GM23248 (cell line): ENCODE data around the gene PTER. TPM values are rescaled to one million over a fixed set of nuclear protein-coding genes. Genes with fewer than 3 reads are reported as not detected.

ENCODE experiments used
- DNase-seq: peaks from one replicate; pipeline ENCODE4 v3.0.0-alpha.2; 2015
- H2AFZ ChIP-seq: fragments of 200-600 bp; sonication (generic); 2 replicates; pipeline ENCODE4 v1.6.1; 2016; ENCODE audit warnings: antibody characterized with exemption
- H3F3A ChIP-seq: fragments of 200-600 bp; sonication (generic); 2 replicates; pipeline ENCODE4 v1.6.1; 2016; ENCODE audit warnings: mild to moderate bottlenecking, antibody characterized with exemption, mixed run types; ENCODE audit not compliant: insufficient read depth
- H3K27ac ChIP-seq: fragments of 200-600 bp; sonication (generic); 2 replicates; pipeline ENCODE4 v1.5.1; 2016; ENCODE audit warnings: mild to moderate bottlenecking
- H3K27me3 ChIP-seq: fragments of 200-600 bp; sonication (generic); replicated peaks from 2 replicates; pipeline ENCODE4 v1.6.1; 2016; ENCODE audit warnings: mild to moderate bottlenecking; ENCODE audit not compliant: insufficient read depth
- H3K36me3 ChIP-seq: fragments of 200-600 bp; sonication (generic); 2 replicates; pipeline ENCODE4 v1.6.1; 2016; ENCODE audit warnings: low read depth, mild to moderate bottlenecking
- H3K4me1 ChIP-seq: fragments of 200-600 bp; sonication (generic); 2 replicates; pipeline ENCODE4 v1.6.1; 2016; ENCODE audit warnings: mild to moderate bottlenecking; ENCODE audit not compliant: insufficient read depth
- H3K4me2 ChIP-seq: fragments of 200-600 bp; sonication (generic); one replicate; pipeline ENCODE4 v1.6.1; 2016; ENCODE audit warnings: mild to moderate bottlenecking; ENCODE audit not compliant: unreplicated experiment
- H3K4me3 ChIP-seq: fragments of 200-600 bp; sonication (generic); 2 replicates; pipeline ENCODE4 v1.5.1; 2016; ENCODE audit warnings: mild to moderate bottlenecking
- H3K79me2 ChIP-seq: fragments of 200-600 bp; sonication (generic); 2 replicates; pipeline ENCODE4 v1.6.1; 2016; ENCODE audit warnings: mild to moderate bottlenecking; ENCODE audit not compliant: insufficient read depth
- H3K9ac ChIP-seq: fragments of 200-600 bp; sonication (generic); 2 replicates; pipeline ENCODE4 v1.6.1; 2016; ENCODE audit warnings: mild to moderate bottlenecking
- H3K9me2 ChIP-seq: fragments of 200-600 bp; sonication (generic); 2 replicates; pipeline ENCODE4 v1.6.1; 2016; ENCODE audit warnings: mixed run types, mild to moderate bottlenecking, moderate library complexity; ENCODE audit not compliant: insufficient read depth
- H3K9me3 ChIP-seq: fragments of 200-600 bp; sonication (generic); one replicate; pipeline ENCODE4 v1.6.1; 2017; ENCODE audit warnings: low read depth
- H4K20me1 ChIP-seq: fragments of 200-600 bp; sonication (generic); 2 replicates; pipeline ENCODE4 v1.6.0; 2016; ENCODE audit not compliant: insufficient read depth
- EZH2 ChIP-seq: fragments of 200-600 bp; sonication (generic); IDR thresholded peaks from 2 replicates; pipeline ENCODE4 v1.6.1; 2018; ENCODE audit warnings: antibody characterized with exemption, mild to moderate bottlenecking; ENCODE audit not compliant: insufficient read depth, poor library complexity, severe bottlenecking
- EZH2phosphoT487 ChIP-seq: fragments of 200-600 bp; sonication (generic); IDR thresholded peaks from 2 replicates; pipeline ENCODE4 v1.6.1; 2018; ENCODE audit warnings: antibody characterized with exemption, moderate library complexity, mild to moderate bottlenecking, low read depth; ENCODE audit not compliant: insufficient read depth
- WGBS, 2 experiments: methylation state at CpG; one replicate each; pipeline ENCODE4 v1.1.6; 2015 to 2017; ENCODE audit warnings: low lambda C conversion rate in 2 of 2, low coverage in 1 of 2; ENCODE audit errors: missing lambda C conversion rate in 2 of 2; 5-methylcytosine and 5-hydroxymethylcytosine counted together
- in situ Hi-C: fragments of 300-500 bp; cut with MboI; formaldehyde crosslinking; loops from 2 replicates; pipeline ENCODE4 v1.15.0; 2020
- polyA plus RNA-seq: library from polyadenylated mRNA; unstranded; fragments of >200 nt; fragmentation: Nextera tagmentation; extraction: Ambion mirVana; gene quantifications from 2 replicates; pipeline ENCODE4 v1.2.1, GENCODE V29; 2016
- total RNA-seq: library from RNA; depleted of rRNA; stranded (reverse); fragments of >200 nt; shearing (Covaris generic); gene quantifications from 2 replicates; pipeline ENCODE4 v1.2.3, GENCODE V29; 2014

PTER gene
- total and polyA plus RNA-seq, 2 experiments from 2014 or later = 12.6 to 13.3 TPM

- H3K9me3 ChIP-seq = no peaks in the 10 kb centered on the region
- H3K27ac ChIP-seq = no peak overlapping the region
- WGBS, 2 experiments = 85 to 90% methylated on average over 4 of the region's 4 CpGs
- H2AFZ ChIP-seq = no peak overlapping the region
- H3K27me3 ChIP-seq = no peaks in the 10 kb centered on the region
- H3K36me3 ChIP-seq = no peaks in the 10 kb centered on the region
- H3K79me2 ChIP-seq = no peaks in the 10 kb centered on the region
- no peaks in the 10 kb centered on the region for H3F3A ChIP-seq
- peaks cover 3% of the 10 kb centered on the region; the same call in 1 of the 2 replicates for H3K4me1 ChIP-seq
- TF ChIP-seq EZH2 = no peak
- TF ChIP-seq EZH2phosphoT487 = no peak
- no peaks in the 10 kb centered on the region for H3K9me2 ChIP-seq
- DNase-seq = no peak
- in situ Hi-C loops = no loop called here
- H3K9ac ChIP-seq = no peak overlapping the region
- H4K20me1 ChIP-seq = no peaks in the 10 kb centered on the region
- H3K4me3 ChIP-seq = no peak overlapping the region
- H3K4me2 ChIP-seq = no peak overlapping the region
These were observed 61.1 kb downstream of the PTER start for GRCh38 chr10:16497911-16498310.

GRCh38 chr10:16505161-16505560 lies 68.4 kb downstream of the PTER start:
- Histone ChIP-seq H3K27ac (no peak overlapping the region), H3K4me3 (no peak overlapping the region), H3K9me3 (no peaks in the 10 kb centered on the region), H3K9me2 (no peaks in the 10 kb centered on the region), H4K20me1 (no peaks in the 10 kb centered on the region), H2AFZ (no peak overlapping the region), H3K9ac (no peak overlapping the region), H3K36me3 (no peaks in the 10 kb centered on the region), H3K4me2 (no peak overlapping the region), H3K4me1 (0 out of 2 replicates have a peak, but pooled peaks cover 5% of the 10 kb centered on the region), H3F3A (no peaks in the 10 kb centered on the region; the same call in 1 of the 2 replicates), H3K79me2 (no peaks in the 10 kb centered on the region), H3K27me3 (no peaks in the 10 kb centered on the region)
- WGBS, 2 experiments = 85% methylated on average over 1 of the region's 1 CpG
- TF ChIP-seq EZH2phosphoT487 (no peak), EZH2 (no peak)
- no peak for DNase-seq
- in situ Hi-C loops = no loop called here

GRCh38 chr10:16509996-16510395 lies 73.2 kb downstream of the PTER start:
- H3K79me2 ChIP-seq = no peaks in the 10 kb centered on the region
- no peak overlapping the region for H3K27ac ChIP-seq
- H3F3A ChIP-seq = no peaks in the 10 kb centered on the region; the same call in 1 of the 2 replicates
- no peaks in the 10 kb centered on the region for H3K9me2 ChIP-seq
- no peaks in the 10 kb centered on the region for H4K20me1 ChIP-seq
- DNase-seq = peak; percentile 32
- 0 out of 2 replicates have a peak, but pooled peaks cover 7% of the 10 kb centered on the region for H3K4me1 ChIP-seq
- WGBS, 2 experiments = 65 to 70% methylated on average over 5 of the region's 5 CpGs
- H2AFZ ChIP-seq = 0 out of 2 replicates have a peak overlapping the region, but pooled peaks have one; percentile 3
- H3K9ac ChIP-seq = no peak overlapping the region
- no peaks in the 10 kb centered on the region for H3K36me3 ChIP-seq
- TF ChIP-seq EZH2 = no peak
- TF ChIP-seq EZH2phosphoT487 = no peak
- no peaks in the 10 kb centered on the region for H3K27me3 ChIP-seq
- no peak overlapping the region for H3K4me2 ChIP-seq
- no peak overlapping the region for H3K4me3 ChIP-seq
- in situ Hi-C loops = no loop called here
- no peaks in the 10 kb centered on the region for H3K9me3 ChIP-seq

- WGBS, 2 experiments = 90 to 91% methylated on average over 9 of the region's 9 CpGs
- Histone ChIP-seq H3K4me1 (0 out of 2 replicates have a peak, but pooled peaks cover 7% of the 10 kb centered on the region), H3K27me3 (no peaks in the 10 kb centered on the region), H3K9ac (no peak overlapping the region), H3K9me3 (no peaks in the 10 kb centered on the region), H3K9me2 (no peaks in the 10 kb centered on the region), H3K79me2 (no peaks in the 10 kb centered on the region), H3K36me3 (no peaks in the 10 kb centered on the region), H4K20me1 (no peaks in the 10 kb centered on the region), H2AFZ (no peak overlapping the region), H3K4me2 (no peak overlapping the region), H3K27ac (no peak overlapping the region), H3F3A (no peaks in the 10 kb centered on the region; the same call in 1 of the 2 replicates), H3K4me3 (no peak overlapping the region)
- in situ Hi-C loops = no loop called here
- TF ChIP-seq EZH2phosphoT487 = no peak
- TF ChIP-seq EZH2 = no peak
- DNase-seq = no peak
These were observed 74.0 kb downstream of the PTER start for GRCh38 chr10:16510843-16511242.

GRCh38 chr10:16518822-16519221 lies 82.0 kb downstream of the PTER start:
- no peaks in the 10 kb centered on the region for H4K20me1 ChIP-seq
- TF ChIP-seq EZH2 = no peak
- in situ Hi-C loops = no loop called here

More at GRCh38 chr10:16518822-16519221, 82.0 kb downstream of the PTER start:
- Histone ChIP-seq H3K9me3 (no peaks in the 10 kb centered on the region), H3K9me2 (no peaks in the 10 kb centered on the region), H3K79me2 (no peaks in the 10 kb centered on the region), H3K27ac (no peak overlapping the region), H3K4me1 (no peaks in the 10 kb centered on the region), H3K36me3 (no peaks in the 10 kb centered on the region), H2AFZ (no peak overlapping the region), H3K4me3 (no peak overlapping the region), H3F3A (no peaks in the 10 kb centered on the region), H3K4me2 (no peak overlapping the region), H3K9ac (no peak overlapping the region), H3K27me3 (peaks cover 14% of the 10 kb centered on the region; the same call in 1 of the 2 replicates)
- WGBS, 2 experiments = 71 to 72% methylated on average over 4 of the region's 4 CpGs
- no peak for DNase-seq
